Right lobe of liver (tissue), 6 donors: ENCODE measurements around the gene PPBP. TPM values are rescaled to one million over a fixed set of nuclear protein-coding genes. Genes with fewer than 3 reads are reported as not detected.

ENCODE experiments used
- ATAC-seq, 4 donors: fragments of 200-7000 bp; cut with Tn5 transposase; one replicate each; pipeline ENCODE4 v1.9.1; 2020; ENCODE audit warnings: mild to moderate bottlenecking in 4 of 4, moderate library complexity in 4 of 4
- DNase-seq, 3 donors: peaks; one replicate each; pipeline ENCODE4 v3.0.0-alpha.2; 2020
- H3K27ac ChIP-seq, 3 donors: fragments of 200-600 bp; one replicate each; pipeline ENCODE4 v1.8.0; 2022
- H3K27me3 ChIP-seq, 2 donors: fragments of 200-600 bp; one replicate each; pipeline ENCODE4 v1.8.0; 2022
- H3K36me3 ChIP-seq, 4 donors: fragments of 200-600 bp; sonication (generic) in 1 of 4; one replicate each; pipeline versions ENCODE4 v1.5.1 to v1.8.0; 2017 to 2022; ENCODE audit warnings: control low read depth in 1 of 4
- H3K4me1 ChIP-seq, 4 donors: fragments of 200-600 bp; sonication (generic) in 1 of 4; one replicate each; pipeline versions ENCODE4 v1.5.1 to v1.8.0; 2017 to 2022; ENCODE audit warnings: control low read depth in 1 of 4
- H3K4me3 ChIP-seq, 3 donors: fragments of 200-600 bp; one replicate each; pipeline ENCODE4 v1.8.0; 2022
- H3K9me3 ChIP-seq, 4 donors: fragments of 200-600 bp; sonication (generic) in 1 of 4; one replicate each; pipeline versions ENCODE4 v1.5.1 to v1.8.0; 2017 to 2022; ENCODE audit warnings: control low read depth in 1 of 4
- CTCF ChIP-seq, 4 donors: fragments of 200-600 bp in 3 of 4; fragments of 450-650 bp in 1 of 4; IDR thresholded peaks; one replicate each; pipeline versions ENCODE4 v1.5.1 to v1.8.0; 2016 to 2022; ENCODE audit warnings: antibody characterized with exemption in 4 of 4, mild to moderate bottlenecking in 2 of 4
- POLR2A ChIP-seq: fragments of 450-650 bp; IDR thresholded peaks from one replicate; pipeline ENCODE4 v1.6.1; 2017; ENCODE audit warnings: antibody characterized with exemption, mild to moderate bottlenecking
- WGBS: methylation state at CpG from one replicate; pipeline ENCODE4 v1.1.6; 2018; ENCODE audit warnings: low coverage, low lambda C conversion rate; ENCODE audit not compliant: insufficient coverage; ENCODE audit errors: missing lambda C conversion rate; 5-methylcytosine and 5-hydroxymethylcytosine counted together
- intact Hi-C, 2 donors: fragments of 100-400 bp; cut with DNase I; formaldehyde crosslinking; loops; one replicate each; pipeline versions ENCODE4 v1.11.2 to v1.14.1; 2022
- total RNA-seq, 6 experiments: library from RNA; depleted of rRNA in 2 of 6; stranded (reverse); fragments of >200 nt in 2 of 6; fragmentation: NEBNext Ultra II Directional in 3 of 6; extraction: Animal tissue kit (Norgen Biotek cat#: 25700) in 3 of 6; gene quantifications; one replicate each; pipeline versions ENCODE4 v1.1.0 to v1.2.4, GENCODE V29; 2016 to 2023
- donor health status: DM: no; HTN: yes; CAD: no.
- donor health status: DM: no; HTN: no; CAD: no.
- donor health status: DM: no; HTN: no; CAD: no.
- donor health status: DM: no; HTN: yes; CAD: no.
- donor health status: DM: no; HTN: yes; CAD: no.

The PPBP gene
- total RNA-seq, 6 experiments from 2014 or later, result 0.42 to 8.5 (median 1.2) TPM; not detected in 1

- WGBS, result 48% methylated on average over 4 of the region's 4 CpGs
- intact Hi-C loops, result no loop called here
- Histone ChIP-seq H3K4me1 (no peaks in the 10 kb centered on the region), H3K27me3 (no peaks in the 10 kb centered on the region), H3K4me3 (no peak overlapping the region), H3K27ac (no peak overlapping the region), H3K36me3 (no peaks in the 10 kb centered on the region), H3K9me3 (no peaks in the 10 kb centered on the region)
- TF ChIP-seq CTCF (IDR thresholded peaks at IDR 0.05) (no peak), POLR2A (no peak)
- DNase-seq (no peak), ATAC-seq (no peak)
Observed at GRCh38 chr4:74004668-74005067, 16.7 kb upstream of the PPBP start.

- no peak overlapping the region for H3K4me3 ChIP-seq
- DNase-seq (no peak), ATAC-seq (no peak)
- intact Hi-C loops, result no loop called here
- no peaks in the 10 kb centered on the region for H3K9me3 ChIP-seq
- H3K27me3 ChIP-seq, result no peaks in the 10 kb centered on the region
- H3K27ac ChIP-seq, result no peak overlapping the region
- H3K36me3 ChIP-seq, result no peaks in the 10 kb centered on the region
- TF ChIP-seq POLR2A, result no peak
- TF ChIP-seq CTCF (IDR thresholded peaks at IDR 0.05), result no peak
- H3K4me1 ChIP-seq, result peaks cover 0 to 8% (median 0%) of the 10 kb centered on the region in 4 donors
- WGBS, result 70% methylated on average over 6 of the region's 6 CpGs
Observed at GRCh38 chr4:74000301-74000700, 12.3 kb upstream of the PPBP start.

- Histone ChIP-seq H3K4me1 (peaks cover 0 to 8% (median 0%) of the 10 kb centered on the region in 4 donors), H3K9me3 (no peaks in the 10 kb centered on the region), H3K4me3 (peak within 1 kb of the TSS in 1 of 3 donors; percentile 29), H3K27me3 (no peaks in the 10 kb centered on the region), H3K36me3 (no peaks in the 10 kb centered on the region), H3K27ac (no peak within 1 kb of the TSS)
- TF ChIP-seq POLR2A, result no peak
- peak in 1 of 4 donors; percentile 9 for TF ChIP-seq CTCF (IDR thresholded peaks at IDR 0.05)
- DNase-seq (peak; percentile 51 to 62 (median 55)), ATAC-seq (peak; percentile 67 to 87 (median 74))
- intact Hi-C loops, result no loop called here
- WGBS, result 12% methylated on average over 29 of the region's 46 CpGs
Observed at GRCh38 chr4:73998040-73999011, 10.3 kb upstream of the PPBP start, which contains the start of gene CXCL5. CXCL5 (minus strand) TSS chr4:73998677; CDS start chr4:73998581, 96 bp downstream.

GRCh38 chr4:73992050-73992449, 4.1 kb upstream of the PPBP start:
- H3K4me3 ChIP-seq, result no peak overlapping the region
- H3K36me3 ChIP-seq, result no peaks in the 10 kb centered on the region
- no peaks in the 10 kb centered on the region for H3K4me1 ChIP-seq
- 41% methylated on average over 1 of the region's 1 CpG for WGBS
- H3K27me3 ChIP-seq, result no peaks in the 10 kb centered on the region
- intact Hi-C loops, result no loop called here
- no peak overlapping the region for H3K27ac ChIP-seq
- TF ChIP-seq POLR2A (no peak), CTCF (IDR thresholded peaks at IDR 0.05) (no peak)
- ATAC-seq, result no peak
- H3K9me3 ChIP-seq, result no peaks in the 10 kb centered on the region
- DNase-seq, result no peak
